ENCODE measurements around the gene CTLA4. TPM values are rescaled to one million over a fixed set of nuclear protein-coding genes. Genes with fewer than 3 reads are reported as not detected.

CTLA4 gene
- total and polyA plus RNA-seq, 9 of the 15 experiments (the other 6 are each of a cell fraction or from before 2014, with no cell fraction given), result 0.10 to 0.22 (median 0.11) TPM; not detected in 4

- Histone ChIP-seq H2AFZ (ENCODE audit: low read depth, low read length) (no peak overlapping the region), H3K27ac (ENCODE audit: extremely low read depth, low read depth, low read length) (no peak overlapping the region), H3K79me2 (ENCODE audit: control insufficient read depth, insufficient read depth, low read length) (no peaks in the 10 kb centered on the region), H3K4me3 (no peak overlapping the region), H3K36me3 (ENCODE audit: control insufficient read depth, insufficient read depth, low read length) (no peaks in the 10 kb centered on the region), H3K9me3 (replicated peaks; ENCODE audit: control insufficient read depth, insufficient read depth, low read depth, low read length) (no peaks in the 10 kb centered on the region), H3K27me3 (ENCODE audit: control insufficient read depth in 2 of 2, insufficient read depth in 2 of 2, low read length in 2 of 2) (no peaks in the 10 kb centered on the region; a peak in 2 of 5 replicates), H4K20me1 (replicated peaks; ENCODE audit: control insufficient read depth, insufficient read depth, low read length) (no peaks in the 10 kb centered on the region), H3K9me1 (ENCODE audit: control insufficient read depth, insufficient read depth, low read length) (no peaks in the 10 kb centered on the region), H3K9ac (ENCODE audit: insufficient read depth in 1 of 2, low read depth in 2 of 2, low read length in 2 of 2) (no peak overlapping the region), H3K4me2 (ENCODE audit: insufficient read depth, low read length) (no peak overlapping the region), H3K4me1 (replicated peaks in 1 of 2; ENCODE audit: control insufficient read depth in 2 of 2, insufficient read depth in 2 of 2, low read length in 2 of 2) (no peaks in the 10 kb centered on the region)
- ChIA-PET POLR2A (no interaction called here), CTCF (ENCODE audit: low intra/inter-chr PET ratio) (no interaction called here)
- TF ChIP-seq RBM34 (IDR thresholded peaks at IDR 0.05; ENCODE audit: borderline replicate concordance, insufficient read depth, low read length), result no peak
- TF ChIP-seq ZBTB7A (IDR thresholded peaks at IDR 0.05; ENCODE audit: borderline replicate concordance, control insufficient read depth, low read depth, low read length), result no peak
- TF ChIP-seq HMGXB4 (CRISPR knock-in tag; IDR thresholded peaks at IDR 0.05), result no peak
- no peak for TF ChIP-seq EZH2 (IDR thresholded peaks at IDR 0.05; ENCODE audit: borderline replicate concordance, low read depth, low read length)
- no peak for TF ChIP-seq ZNF41 (CRISPR knock-in tag; conservative IDR thresholded peaks at IDR 0.05)
- no peak for TF ChIP-seq ZKSCAN3 (CRISPR knock-in tag; IDR thresholded peaks at IDR 0.05)
- no peak for TF ChIP-seq CC2D1A (IDR thresholded peaks at IDR 0.05)
- no peak for TF ChIP-seq ESRRB (CRISPR knock-in tag; IDR thresholded peaks at IDR 0.05; ENCODE audit: borderline replicate concordance)
- in situ Hi-C loops (cut with MboI), result no loop called here
- ATAC-seq (no peak), DNase-seq (ENCODE audit: extremely low read depth in 1 of 4, low spot score in 3 of 4) (no peak), FAIRE-seq (no peak)
- intact Hi-C loops (cut with micrococcal nuclease), result no loop called here
- no TSS peak for BruUV-seq (replicated peaks)
These were observed 49.2 kb downstream of the CTLA4 start for GRCh38 chr2:203916756-203917155.
